ENCODE measurements around the gene ZNF879. TPM values are rescaled to one million over a fixed set of nuclear protein-coding genes. Genes with fewer than 3 reads are reported as not detected.

The ZNF879 gene
- total RNA-seq: 2.1 and 3.9 TPM in 2 replicates

DNA sequence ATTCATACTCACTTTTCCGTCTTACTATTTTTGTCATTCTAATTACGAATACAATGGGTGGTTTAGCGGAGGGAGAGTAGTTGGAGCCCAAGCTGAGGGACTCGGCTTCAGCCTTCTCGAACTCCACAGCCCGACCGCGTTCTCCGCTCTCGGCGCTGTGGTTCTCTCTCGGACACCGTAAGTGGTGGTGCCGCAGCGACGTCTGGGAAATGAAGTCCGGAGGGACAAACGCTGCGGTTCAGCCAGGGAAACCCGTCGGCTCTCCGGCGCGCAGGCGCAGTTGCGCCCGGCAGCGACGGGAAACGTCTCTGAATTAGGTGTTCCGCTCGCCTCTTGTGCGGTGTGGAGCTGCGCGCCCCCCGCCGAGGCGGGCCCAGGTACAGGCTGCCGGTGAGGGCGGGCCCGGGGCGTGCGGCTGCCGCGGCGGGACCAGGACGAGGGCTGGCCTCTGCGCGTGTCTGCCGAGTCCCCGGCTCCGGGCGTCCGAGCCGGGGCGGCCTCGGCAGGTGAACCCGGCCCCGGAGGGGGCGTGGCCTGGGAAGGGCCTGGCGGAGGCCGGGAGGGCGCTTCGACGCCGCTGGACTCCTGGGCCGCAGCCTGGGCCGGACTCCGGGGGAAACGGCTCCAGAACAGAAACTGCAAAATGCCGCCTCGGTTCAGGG lies at the start of gene ZNF879:
Gene ZNF879, plus strand, starts transcription at position 277 of the 662 bp plus-strand sequence. CDS start 1,201 bp downstream, outside the sequence.

DNA sequence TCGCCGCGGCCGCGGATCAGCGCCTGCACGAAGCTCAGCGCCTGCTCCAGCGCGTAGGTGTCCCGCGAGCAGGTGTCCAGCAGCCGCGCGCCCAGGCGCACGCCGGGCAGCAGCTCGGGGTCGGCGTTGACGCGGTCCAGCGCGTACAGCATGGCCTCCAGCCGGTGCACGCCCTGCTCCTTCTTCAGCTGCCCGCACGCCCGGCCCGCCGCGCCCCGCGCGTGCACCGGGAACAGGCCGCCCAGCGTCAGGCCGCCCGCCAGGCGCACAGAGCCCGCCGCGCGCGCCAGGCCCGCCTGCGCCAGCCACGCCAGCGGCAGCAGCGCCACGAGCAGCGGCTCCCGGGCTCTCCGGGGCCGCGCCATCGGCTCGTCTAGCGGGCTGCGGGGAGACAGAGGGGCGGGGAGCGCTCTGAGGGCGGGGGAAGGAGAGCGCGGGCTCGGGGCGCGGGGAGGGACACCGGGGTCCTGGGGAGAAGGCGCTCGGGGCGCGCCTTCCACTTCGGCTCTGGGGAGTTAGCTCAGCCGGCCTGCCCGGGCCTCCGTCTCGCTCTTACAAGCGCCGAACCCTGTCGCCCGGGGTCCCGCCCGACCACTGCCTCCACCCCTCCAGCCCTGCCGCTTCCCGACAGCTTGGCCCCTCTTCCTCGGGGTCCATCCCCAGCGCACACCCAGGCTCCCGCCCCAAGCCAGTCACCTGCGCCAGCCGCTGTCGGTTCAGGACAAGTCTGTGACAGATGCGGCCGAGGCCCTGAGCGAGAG lies 28.8 kb upstream of the ZNF879 start, which contains the start of gene GRM6:
Gene GRM6, minus strand, starts transcription at position 741 of the 761 bp plus-strand sequence. Its CDS starts 376 bp downstream, at position 365.

DNA sequence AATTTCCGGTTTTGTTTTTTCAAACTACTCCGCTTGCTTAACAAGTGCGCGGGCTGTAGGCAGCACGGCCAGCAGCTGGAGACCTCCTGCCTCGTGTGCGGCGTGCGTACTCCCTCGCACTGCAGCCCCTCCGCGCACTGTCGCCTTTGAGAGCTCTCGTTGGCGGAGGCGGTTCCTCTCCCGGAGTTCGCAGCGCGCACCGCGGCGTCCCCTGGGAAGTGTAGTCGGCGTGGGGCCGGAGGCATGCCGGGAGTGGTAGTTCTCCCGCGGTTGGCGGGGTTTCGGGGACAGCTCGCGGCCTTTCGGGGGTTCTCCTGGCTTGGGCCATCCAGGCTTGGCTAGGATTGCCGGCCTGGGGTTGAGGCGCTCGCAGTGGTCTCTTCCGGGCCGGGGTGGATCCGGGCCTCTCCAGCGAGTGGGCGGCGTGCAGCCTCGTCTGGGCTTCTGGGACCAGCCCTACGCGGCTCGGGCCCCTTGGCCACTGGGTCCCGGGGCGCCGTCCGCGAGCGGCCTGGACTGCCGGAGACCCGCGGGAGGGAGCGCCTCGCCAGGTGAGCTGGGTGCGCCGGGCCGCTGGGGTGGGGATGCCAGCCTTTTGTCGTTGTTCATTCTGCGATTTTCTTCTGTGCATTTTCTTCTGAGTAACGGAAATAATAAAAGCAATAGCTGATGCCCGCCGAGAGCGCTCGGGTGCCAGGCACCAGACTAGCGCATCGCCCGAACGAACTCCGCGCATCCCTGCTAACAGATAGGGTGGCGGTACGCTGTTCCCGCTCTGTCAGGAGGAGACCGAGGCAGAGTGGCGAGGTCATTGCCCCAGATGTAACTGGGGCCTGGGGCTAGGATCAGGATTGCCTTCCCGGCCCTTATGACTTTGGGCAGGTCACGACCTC lies 36.8 kb downstream of the ZNF879 start, which contains the start of gene ZNF354C:
Gene ZNF354C, plus strand, starts transcription at position 258 of the 893 bp plus-strand sequence. CDS start 1,696 bp downstream, outside the sequence.

Other genes starting within 250 kb of the ZNF879 start
- gene ZNF354B, start 163.9 kb upstream of the ZNF879 start, total RNA-seq: 2.7 and 5.0 TPM in 2 replicates
- gene ZFP2, start 127.9 kb upstream of the ZNF879 start, total RNA-seq: 0.39 and 2.2 TPM in 2 replicates
- 1.2 and 6.2 TPM in 2 replicates for gene ZNF454, start 82.6 kb upstream of the ZNF879 start, total RNA-seq
- not detected in 2 replicates for gene GRM6, start 28.5 kb upstream of the ZNF879 start, total RNA-seq
- 3.9 and 8.4 TPM in 2 replicates for gene ZNF354C, start 36.6 kb downstream of the ZNF879 start, total RNA-seq